Activated T-cell treated with anti-CD3 and anti-CD28 coated beads for 1 hour (primary cell): Measurements from ENCODE around the gene KCNG4.

ENCODE experiments used
- DNase-seq: peaks from one replicate; pipeline ENCODE4 v3.0.0-alpha.2; 2020; ENCODE audit warnings: low read depth

The KCNG4 gene

DNA sequence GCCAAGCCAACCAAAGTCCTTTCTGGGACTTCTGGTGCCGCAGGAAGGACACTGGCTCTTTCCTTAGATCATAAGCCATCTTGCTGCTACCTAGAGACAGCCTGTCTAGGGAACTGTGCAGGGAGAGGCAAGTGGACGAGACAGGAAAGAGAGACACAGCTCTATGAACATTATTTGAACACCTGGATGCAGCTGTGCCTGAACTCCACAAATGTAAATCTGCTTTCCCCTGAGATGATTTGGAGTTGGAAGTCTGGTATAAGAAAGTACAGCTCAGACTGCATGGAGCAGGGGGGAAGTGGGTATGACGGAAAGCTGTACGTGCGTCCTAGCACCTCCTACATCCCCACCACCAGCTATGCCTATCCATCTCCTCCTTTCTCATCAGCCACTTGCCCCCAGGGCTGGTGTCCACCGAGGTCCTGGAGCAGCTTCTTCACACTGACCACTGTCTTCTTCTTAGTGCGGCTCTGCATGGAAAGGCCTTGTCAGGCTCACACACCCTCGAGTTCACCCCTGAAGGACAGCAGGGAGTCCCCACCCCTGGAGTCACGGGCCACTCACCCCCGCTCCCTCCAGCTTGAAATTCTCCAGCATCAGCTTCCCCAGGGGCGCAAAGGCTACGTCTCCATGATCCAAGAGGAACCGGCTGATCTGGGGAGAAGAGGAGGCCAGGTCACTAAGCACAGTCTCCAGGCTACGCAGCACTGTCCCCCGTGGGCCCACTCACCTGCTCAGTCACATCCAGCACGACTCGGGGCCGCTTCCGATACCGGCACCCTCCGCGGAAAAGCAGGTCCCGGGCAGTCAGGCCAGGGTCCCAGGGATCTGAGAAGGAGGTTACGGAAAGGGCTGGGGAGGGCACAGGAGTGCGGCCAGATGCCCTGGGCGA is 56.9 kb downstream of the KCNG4 start:
- no peak for DNase-seq

DNA sequence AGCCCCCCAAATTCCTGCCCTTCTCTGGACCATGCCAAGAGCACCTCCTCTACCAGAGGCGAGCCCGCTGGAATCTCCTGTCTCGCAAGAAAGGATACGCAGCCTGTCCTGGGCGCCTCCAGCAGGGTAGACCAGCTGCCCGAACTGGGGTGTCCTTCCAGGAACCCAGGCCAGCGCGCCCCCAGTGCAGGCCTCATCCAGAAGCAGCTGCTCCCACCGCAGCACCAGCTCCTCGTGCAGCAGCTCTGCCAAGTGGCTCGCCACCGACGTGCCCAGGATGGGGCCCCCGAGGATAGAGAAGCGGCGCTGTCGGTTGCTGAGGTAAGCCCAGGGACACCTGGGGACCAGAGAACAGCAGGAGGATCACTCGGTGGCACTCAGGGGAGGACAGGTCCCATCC is 57.7 kb downstream of the KCNG4 start:
- DNase-seq: no peak

DNA sequence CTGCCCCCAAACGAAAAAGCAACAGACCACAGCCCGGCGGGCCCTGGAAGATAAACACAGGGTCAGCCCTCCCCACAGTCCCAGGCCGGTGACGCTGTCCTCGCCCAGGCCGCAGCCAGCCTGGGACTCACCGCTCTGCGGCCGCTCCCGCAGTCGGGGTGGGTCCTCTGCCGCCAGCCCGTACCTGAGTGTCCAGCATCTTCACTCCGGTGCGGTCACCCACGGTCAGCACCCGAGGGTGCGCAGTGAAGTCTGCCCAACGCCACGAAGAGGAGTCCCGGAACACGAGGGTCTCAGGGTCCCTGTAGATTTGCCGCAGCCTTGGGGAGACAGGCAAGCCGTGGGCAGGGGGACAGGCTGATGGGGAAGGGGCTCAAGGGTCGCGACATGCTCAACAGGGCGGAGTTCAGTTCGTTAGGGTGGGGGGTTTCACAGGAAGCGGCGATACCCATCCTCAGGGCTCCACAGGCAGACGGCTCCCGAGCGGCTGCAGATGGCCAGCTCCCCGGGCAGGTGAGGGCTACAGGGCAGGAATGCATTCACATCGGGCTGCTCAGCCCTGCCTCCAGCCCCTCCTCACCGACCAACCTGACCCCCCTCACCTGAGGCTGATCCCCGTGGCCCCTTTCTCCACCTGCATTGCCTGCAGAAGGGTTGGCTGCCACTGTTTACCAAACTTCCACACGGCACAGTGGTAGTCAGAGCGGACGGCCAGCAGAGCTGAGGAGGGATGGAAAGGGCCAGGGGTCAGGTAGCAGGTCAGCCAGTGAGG is 58.5 kb downstream of the KCNG4 start:
- DNase-seq: no peak

DNA sequence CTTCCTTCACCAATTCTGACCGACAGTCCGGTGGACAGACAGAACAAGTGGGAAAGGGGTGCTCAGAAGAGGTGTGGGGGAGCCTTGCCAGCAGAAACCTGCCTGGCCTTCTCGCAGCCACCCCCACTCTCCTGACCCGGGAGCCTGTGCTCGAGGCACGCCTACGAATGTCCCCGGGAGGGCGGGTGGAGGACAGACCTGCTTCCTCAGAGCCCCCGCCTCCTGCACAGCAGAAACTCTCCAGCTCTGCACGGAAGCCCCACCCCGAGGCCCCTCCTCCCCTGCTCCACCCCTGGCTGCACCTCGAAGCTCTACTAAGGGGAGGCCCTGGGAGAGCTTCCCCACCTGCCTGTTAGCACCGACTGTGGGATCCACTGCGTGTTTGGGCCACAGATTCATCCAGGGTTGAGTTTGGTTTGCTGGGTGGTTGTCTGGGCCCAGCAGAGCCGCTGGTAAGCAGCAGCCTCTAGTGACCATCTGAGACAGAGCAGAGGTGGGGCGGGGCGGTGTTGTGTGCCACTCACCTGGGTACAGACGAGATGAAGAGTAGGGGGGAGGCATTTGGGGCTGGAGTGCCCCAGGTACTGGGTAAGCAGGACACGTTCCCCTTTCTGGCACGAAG is 59.2 kb downstream of the KCNG4 start:
- DNase-seq: no peak

DNA sequence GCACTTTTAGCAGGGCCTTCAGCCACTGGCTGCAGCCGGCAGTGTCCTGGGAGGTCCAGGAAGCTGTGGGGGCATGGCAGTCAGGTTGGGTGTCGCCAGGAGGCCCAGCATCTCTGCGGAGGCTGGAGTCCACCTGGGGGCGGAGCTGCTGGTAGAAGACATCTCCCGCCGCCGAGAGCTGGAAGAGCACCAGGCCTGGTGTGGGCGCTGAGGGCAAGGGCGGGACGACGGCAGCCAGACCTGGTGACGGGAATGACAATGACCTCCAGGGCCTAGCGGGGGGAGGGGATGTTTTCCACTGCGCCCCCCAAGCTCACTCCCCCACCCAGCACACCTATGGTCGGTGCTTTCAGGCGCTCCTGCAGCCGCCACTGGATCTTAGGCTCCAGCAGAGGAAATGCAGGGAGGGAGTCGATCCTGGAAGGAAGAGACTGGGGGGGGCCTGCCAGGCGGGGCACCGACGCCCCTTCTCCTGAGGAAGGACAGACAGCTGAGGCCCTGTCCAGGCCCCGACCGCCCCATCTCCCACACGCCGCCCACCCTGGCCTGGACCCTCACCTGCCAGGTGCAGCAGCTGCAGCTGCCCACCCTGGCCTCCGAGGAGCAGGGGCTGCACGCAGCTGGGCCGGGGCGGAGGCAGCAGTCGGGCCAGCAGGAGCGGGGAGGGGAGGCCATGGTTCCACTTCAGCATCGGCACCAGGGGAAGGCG is 60.0 kb downstream of the KCNG4 start:
- DNase-seq: no peak

DNA sequence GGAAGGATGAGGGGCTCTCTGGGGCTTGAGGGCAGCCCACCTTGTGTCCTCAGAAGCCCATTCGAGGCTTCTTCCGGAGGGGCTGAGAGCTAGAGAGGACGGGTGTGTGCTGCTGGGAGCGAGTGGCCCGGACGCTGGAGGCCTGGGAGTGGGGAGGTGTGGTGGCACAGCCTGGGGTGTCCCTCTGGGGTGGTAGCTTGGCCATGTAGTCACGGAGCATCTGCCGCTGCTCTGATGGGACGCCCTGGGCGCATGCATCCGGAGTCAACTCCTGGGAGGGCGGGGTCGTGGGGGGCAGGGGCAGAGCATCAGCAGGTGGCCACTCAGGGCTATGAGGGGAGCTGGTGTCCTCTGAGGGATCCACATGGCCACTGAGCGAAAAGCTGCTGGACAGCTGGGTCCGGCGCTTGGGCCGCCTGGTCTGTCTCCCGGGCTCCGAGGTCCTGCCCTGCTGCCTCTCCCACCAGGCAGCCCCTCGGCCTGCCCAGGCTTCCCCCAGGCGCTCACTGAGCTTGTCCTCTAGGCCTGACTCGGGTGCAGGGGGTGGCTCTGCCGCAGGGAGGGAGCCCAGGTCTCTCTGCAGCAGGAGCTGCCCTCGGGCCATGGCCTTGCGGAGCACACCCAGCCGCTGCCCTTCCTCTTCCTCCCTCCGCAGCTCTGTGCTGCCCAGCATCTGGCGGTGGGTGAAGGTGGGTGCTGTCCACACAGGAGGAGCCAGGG is 60.8 kb downstream of the KCNG4 start:
- DNase-seq: no peak

DNA sequence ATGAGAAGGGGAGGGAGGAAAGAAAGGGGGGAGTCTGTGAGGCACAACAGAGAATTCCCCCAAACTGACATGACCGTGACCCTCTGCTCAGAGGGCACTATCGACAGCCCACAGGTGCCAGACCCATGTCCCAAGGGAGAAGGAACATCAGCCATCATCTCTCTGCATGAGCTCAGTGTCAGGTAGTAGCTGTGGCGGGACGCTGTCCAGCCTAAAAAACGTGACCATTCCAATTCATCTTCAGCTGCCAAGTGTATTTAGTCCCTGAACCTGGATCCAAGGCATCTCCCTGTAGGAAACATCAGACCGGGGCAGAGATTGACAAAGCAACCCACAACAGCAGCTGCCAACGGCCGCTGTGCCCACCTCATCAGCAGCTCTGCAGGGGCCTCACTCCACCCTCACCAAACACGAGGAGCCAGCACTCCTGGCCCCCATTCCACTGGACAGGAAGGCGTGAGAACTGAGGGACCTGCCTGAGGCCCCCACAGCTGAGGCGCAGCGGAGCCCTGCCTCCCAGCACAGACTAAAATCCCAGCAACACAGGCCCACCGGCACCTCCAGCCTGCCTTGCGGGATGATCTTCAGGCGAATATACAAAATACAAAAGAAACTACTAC is 61.6 kb downstream of the KCNG4 start:
- DNase-seq: no peak

DNA sequence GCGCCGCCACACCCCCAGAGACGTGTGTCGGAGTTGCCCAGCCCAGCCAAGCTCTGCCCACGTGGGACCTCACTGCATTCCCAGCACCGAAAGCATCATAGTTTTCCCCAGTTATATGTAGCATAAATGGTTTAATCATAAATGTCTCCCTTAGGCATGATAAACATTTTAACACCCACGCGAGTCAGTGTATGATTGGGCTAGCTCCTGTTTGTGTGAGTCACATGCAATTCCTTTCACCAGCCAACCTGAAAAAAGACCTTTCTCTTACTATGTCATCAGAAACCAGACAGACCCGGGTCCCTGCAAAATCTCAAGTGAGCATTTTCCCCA is 62.1 kb downstream of the KCNG4 start:
- no peak for DNase-seq

DNA sequence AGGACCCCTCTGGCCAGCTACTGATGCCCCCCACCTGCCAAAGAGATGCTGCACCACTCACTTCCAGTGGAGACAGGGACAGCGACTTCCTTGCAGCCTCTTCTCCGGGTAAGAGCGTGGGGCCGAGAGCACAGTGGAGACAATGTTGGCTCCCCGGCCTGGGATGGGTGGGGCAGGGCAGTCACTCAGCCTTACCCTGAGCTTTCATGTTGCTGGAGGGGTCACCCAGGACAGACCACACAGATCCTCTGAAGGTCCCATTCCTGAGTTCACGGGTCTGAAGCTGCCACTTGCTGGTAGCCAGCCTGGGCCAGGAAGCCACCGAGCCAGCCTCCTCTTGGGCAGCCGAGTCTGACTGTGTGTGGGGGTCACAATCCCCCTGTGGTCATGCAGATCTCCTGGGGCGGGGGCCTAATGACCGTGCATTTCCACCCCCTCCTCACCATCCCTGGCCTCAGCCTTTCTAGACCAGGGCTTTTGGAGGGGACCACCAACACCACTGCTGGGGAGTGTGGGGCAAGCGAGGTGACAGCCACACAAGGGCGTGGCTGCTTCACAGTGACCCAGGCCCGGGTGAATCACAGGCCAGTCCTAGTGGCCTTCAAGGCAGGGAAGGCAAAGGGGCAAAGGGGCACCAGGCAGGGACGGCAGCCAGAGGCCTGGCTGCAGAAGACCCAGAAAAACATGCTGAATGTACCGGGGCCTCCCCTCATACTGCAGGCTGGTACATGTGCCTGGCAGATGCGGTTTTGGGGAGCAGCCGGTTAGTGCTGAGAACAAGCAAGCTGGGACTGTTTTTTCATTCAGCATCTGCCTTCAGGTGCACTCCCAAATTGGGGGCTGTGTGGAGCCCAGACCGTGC is 63.4 kb downstream of the KCNG4 start:
- no peak for DNase-seq

DNA sequence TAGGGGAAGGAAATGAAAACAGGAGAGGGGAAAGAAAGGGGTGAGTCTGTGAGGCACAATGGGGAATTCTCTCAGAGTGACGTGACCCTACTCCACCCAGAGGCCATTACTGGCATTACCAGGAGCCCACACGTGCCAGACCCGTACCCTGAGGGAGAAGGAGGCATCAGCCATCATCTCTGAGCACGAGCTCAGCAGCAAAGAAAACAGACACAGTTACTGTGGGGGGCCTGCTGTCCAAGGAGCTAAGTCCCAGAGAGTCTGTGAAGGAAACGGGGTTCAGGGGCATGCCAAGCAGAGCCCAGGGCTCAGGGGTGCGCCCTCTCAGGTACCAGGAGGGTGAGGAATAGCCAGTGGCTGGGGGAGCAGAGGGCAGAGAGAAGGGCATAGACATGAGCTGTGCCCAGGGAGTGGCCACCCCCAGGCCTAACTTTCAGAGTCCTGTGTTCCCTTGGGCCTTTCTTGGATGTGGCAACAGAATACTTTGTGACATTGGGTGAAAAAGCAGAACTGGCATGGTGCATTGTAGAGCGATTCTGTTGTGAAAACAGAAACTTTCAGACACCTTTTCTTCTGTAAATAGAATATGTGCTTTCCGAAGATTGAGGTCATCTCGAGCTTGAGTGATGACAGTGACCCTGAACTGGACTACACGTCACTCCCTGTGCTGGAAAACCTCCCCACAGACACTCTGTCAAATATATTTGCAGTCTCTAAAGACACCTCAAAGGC is 64.3 kb downstream of the KCNG4 start:
- DNase-seq: peak; percentile 42

DNA sequence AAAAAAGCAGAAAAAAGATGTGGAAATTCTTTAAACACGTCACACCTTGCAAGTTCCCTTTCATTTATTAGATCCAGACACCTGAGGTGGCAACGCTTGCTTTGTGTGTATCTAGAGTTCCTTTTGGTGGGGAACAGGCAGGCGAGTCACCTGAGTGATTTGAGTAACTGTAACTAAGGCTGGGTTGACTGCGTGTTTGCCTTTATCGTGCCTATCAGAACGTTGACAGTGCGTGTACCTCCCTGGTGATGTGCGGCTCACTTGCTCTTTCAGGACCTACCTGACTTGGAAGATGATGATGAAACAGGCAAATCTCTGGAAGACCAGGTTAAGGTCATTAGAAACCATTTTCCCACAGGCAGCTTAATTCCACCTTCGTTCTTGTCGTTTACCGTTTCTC is 65.4 kb downstream of the KCNG4 start:
- DNase-seq: no peak

DNA sequence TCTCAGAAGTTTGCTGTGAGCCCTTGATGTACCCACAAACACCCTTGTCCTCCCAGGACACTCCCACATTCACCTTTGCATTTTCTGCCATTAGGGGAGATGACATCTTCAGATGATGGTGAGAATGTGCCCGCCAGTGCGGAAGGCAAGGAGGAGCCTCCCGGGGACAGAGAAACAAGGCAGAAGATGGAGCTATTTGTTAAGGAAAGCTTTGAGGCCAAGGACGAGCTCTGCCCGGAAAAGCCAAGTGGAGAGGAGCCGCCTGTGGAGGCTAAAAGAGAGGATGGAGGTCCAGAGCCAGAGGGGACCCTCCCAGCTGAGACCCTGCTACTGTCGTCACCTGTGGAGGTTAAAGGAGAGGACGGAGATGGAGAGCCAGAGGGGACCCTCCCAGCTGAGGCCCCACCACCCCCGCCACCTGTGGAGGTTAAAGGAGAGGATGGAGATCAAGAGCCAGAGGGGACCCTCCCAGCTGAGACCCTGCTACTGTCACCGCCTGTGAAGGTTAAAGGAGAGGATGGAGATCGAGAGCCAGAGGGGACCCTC is 70.0 kb downstream of the KCNG4 start:
- DNase-seq: no peak
